NCI-H2227 treated with DMSO at 0.1 percent for 48 hours (cell line): ENCODE results near the gene COX6B2.

Experiments
- DNase-seq: peaks from one replicate; lab custom pipeline; 2025; lab: John Stamatoyannopoulos, UW

The COX6B2 gene

GRCh38 chr19:55312621-55313512 lies 41.7 kb downstream of the COX6B2 start:
- DNase-seq, result no peak

DNA sequence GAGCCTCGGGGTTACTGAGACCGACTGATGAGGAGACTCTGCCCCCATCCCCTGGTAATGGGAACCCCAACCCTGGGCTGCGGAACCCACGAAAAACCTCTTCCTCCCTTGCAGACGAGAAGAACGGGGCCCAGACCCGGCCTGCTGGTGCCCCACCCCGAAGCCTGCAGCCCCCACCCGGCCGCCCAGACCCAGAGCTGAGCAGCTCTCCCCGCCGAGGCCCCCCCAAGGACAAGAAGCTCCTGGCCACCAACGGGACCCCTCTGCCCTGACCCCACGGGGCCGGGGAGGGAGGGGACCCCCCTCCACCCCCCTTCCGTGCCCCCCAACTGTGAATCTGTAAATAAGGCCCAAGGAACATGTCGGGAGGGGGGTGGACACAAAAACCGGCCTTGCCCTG lies 42.7 kb downstream of the COX6B2 start:
- DNase-seq, result no peak

DNA sequence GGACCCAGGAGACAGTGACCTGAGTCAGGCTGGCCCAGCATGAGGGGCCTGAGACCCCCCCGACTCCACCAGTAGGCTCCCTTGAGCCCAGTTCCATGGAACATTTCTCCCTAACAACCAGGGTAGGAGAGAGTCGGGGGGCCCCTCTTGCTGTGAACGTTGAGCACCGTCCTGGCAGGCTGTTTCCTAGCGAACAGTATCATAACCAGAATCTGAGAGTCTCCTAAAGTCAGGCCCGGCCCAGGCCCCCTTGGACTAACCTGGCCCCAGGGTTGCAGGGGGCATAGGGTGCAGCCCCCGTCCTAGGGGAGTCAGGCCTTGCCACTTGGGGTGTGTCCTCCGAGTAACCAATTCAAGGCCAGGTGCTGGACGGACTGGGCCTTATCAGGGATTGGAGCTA lies 43.1 kb downstream of the COX6B2 start:
- no peak for DNase-seq

GRCh38 chr19:55310498-55310897 lies 44.0 kb downstream of the COX6B2 start:
- DNase-seq, result no peak

GRCh38 chr19:55309448-55309847 lies 45.1 kb downstream of the COX6B2 start:
- no peak for DNase-seq

GRCh38 chr19:55308281-55308680 lies 46.2 kb downstream of the COX6B2 start:
- DNase-seq, result no peak

GRCh38 chr19:55306712-55307111 lies 47.8 kb downstream of the COX6B2 start:
- no peak for DNase-seq

- no peak for DNase-seq
Measured at GRCh38 chr19:55305983-55306562, 48.4 kb downstream of the COX6B2 start.

DNA sequence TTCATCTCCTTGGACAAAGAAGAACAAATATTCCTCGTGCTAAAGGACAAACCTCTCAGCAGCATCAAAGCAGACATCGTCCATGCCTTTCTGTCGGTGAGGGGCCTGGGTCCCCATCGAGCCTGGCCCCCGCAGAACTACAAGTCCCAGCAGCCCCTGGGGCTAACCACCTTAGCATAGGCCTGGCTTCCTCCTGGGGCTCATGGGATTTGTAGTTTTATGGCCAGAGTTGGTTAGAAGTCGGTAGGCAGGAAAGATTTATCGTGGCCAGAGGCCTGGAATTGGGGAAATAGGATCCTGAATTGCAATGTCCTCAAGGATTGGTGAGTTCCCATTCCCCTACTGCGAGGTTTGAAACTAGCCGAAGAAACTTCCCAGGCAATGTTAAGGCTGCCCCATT lies 49.0 kb downstream of the COX6B2 start:
- DNase-seq, result peak; percentile 49

- DNase-seq, result no peak
Measured at GRCh38 chr19:55304980-55305379, 49.5 kb downstream of the COX6B2 start.

GRCh38 chr19:55304279-55304978 lies 50.1 kb downstream of the COX6B2 start:
- DNase-seq, result no peak

- no peak for DNase-seq
Measured at GRCh38 chr19:55303477-55303876, 51.0 kb downstream of the COX6B2 start.

- DNase-seq, result no peak
Measured at GRCh38 chr19:55302318-55302703, 52.2 kb downstream of the COX6B2 start.

DNA sequence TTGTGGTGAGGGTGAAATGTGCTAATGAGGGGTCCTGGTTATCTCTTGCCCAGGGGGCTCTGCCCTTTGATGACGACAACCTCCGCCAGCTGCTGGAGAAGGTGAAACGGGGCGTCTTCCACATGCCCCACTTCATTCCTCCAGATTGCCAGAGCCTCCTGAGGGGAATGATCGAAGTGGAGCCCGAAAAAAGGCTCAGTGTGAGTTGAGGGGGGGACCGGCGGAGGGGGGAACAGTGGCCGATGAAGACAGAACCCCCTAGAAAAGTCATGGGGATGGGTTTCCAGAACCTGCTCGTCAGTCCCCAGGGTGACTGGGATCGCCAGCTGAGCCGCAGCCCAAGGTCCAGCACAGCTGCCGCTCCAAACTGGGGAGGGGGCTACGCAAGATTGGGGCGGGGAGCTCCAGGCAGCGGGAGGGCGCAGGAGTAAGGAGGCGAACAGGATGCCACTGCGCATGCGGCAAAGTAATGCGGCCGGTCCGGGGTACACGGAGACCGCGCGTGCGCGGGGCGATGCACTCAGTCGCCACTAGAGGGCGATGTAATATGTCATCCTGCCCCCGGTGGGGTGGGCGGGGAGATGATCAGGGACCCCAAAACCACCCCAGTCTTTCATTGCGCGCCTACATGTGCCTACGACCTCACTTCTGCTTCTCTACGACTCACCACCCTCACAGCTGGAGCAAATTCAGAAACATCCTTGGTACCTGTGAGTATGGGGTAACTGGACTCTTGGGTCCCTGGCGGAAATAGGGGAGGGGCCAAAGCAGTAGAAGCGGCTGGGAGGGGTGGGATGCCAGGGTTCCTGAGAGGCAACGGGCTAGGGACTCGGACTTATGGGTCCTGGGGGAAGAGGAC lies 52.8 kb downstream of the COX6B2 start:
- peak; percentile 46 for DNase-seq

DNA sequence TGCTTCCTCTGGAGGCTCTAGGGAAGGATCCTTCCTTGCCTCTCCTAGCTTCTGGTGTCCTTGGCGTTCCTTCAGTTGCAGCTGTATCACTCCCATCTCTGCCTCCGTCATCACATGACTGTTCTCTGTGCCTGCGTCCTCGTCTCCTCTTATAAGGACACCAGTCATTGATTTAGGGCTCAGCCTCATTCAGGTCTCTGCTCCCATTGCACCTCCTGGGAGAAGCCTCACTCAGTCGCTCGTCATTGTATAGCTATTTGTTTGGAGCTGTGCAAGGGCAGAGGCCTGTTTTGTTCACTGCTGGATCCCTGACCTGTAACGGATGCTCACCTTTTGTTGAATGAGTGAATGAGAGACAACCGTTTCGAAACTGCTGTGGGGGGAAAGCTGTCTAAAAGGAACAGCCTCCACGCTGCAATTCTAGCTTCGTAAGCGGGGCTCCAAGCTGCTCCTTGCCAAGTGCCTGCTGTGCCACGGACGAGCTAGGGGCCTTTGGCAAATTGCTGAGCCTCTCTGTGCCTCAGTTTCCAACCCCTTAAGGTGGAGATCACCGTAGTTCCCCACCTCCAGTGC lies 53.5 kb downstream of the COX6B2 start:
- DNase-seq, result no peak

GRCh38 chr19:55299991-55300390 lies 54.5 kb downstream of the COX6B2 start:
- DNase-seq, result no peak
